ENCODE results near the gene LRRTM4. TPM values are rescaled to one million over a fixed set of nuclear protein-coding genes. Genes with fewer than 3 reads are reported as not detected.

LRRTM4 gene
- total and polyA plus RNA-seq, 2 of the 13 experiments (the other 11 are each of a cell fraction or from before 2014, with no cell fraction given): 1.2 TPM

- H3K4me1 ChIP-seq (ENCODE audit: insufficient read depth, low read length): no peaks in the 10 kb centered on the region
- CTCF ChIA-PET (ENCODE audit: low intra/inter-chr PET ratio, low total read pairs): no interaction called here
- H3K27ac ChIP-seq (ENCODE audit: extremely low read length, insufficient read depth, low read length): no peak overlapping the region
- in situ Hi-C loops (cut with HindIII; ENCODE audit: extremely low pct_ligation_motif_present, low pct_unique_long_range_greater_than_20kb): no loop called here
- intact Hi-C loops (cut with micrococcal nuclease; ENCODE audit: unreplicated experiment): no loop called here
- ATAC-seq: no peak
- FAIRE-seq: no peak
- WGBS (ENCODE audit: low lambda C conversion rate): 0% methylated on average over 2 of the region's 2 CpGs
- H3K36me3 ChIP-seq (replicated peaks in 1 of 2; ENCODE audit: control insufficient read depth in 1 of 2, insufficient read depth in 2 of 2, low read length in 2 of 2): no peaks in the 10 kb centered on the region
- H3K4me2 ChIP-seq (ENCODE audit: low read depth, low read length): no peak overlapping the region
- no peaks in the 10 kb centered on the region for H4K20me1 ChIP-seq (ENCODE audit: insufficient read depth, low read length)
- H2AFZ ChIP-seq (ENCODE audit: low read length): no peak overlapping the region
- DNase-seq (ENCODE audit: low spot score): no peak
- no peak overlapping the region for H3K4me3 ChIP-seq (replicated peaks in 1 of 3; ENCODE audit: insufficient read depth in 1 of 3, low read depth in 2 of 3, low read length in 3 of 3)
- H3K79me2 ChIP-seq (ENCODE audit: insufficient read depth, low read length): no peaks in the 10 kb centered on the region
- no TSS peak for BruUV-seq (replicated peaks)
- POLR2A ChIA-PET: no interaction called here
- TF ChIP-seq MTF1 (CRISPR knock-in tag; IDR thresholded peaks at IDR 0.05): no peak
- TF ChIP-seq FOXO4 (CRISPR knock-in tag; conservative IDR thresholded peaks at IDR 0.05): no peak
- no peak for TF ChIP-seq LBX2 (CRISPR knock-in tag; IDR thresholded peaks at IDR 0.05; ENCODE audit: borderline replicate concordance)
- TF ChIP-seq KAT2B (IDR thresholded peaks at IDR 0.05; ENCODE audit: borderline replicate concordance, low read depth, low read length): no peak
- no peak for TF ChIP-seq MIER2 (CRISPR knock-in tag; IDR thresholded peaks at IDR 0.05)
- H3K27me3 ChIP-seq (ENCODE audit: control insufficient read depth in 1 of 2, insufficient read depth in 2 of 2, low read length in 2 of 2): no peaks in the 10 kb centered on the region
- no peak overlapping the region for H3K9ac ChIP-seq (ENCODE audit: insufficient read depth, low read depth, low read length)
- H3K9me3 ChIP-seq (ENCODE audit: low read length): no peaks in the 10 kb centered on the region
Observed at GRCh38 chr2:77294474-77294873, 227.7 kb downstream of the LRRTM4 start.

- H4K20me1 ChIP-seq (ENCODE audit: insufficient read depth, low read length): no peaks in the 10 kb centered on the region
- no peak overlapping the region for H3K9ac ChIP-seq (ENCODE audit: insufficient read depth, low read depth, low read length)
- H3K27me3 ChIP-seq (ENCODE audit: control insufficient read depth in 1 of 2, insufficient read depth in 2 of 2, low read length in 2 of 2): no peaks in the 10 kb centered on the region
- no peak overlapping the region for H3K4me3 ChIP-seq (replicated peaks in 1 of 3; ENCODE audit: insufficient read depth in 1 of 3, low read depth in 2 of 3, low read length in 3 of 3)
- H3K4me1 ChIP-seq (ENCODE audit: insufficient read depth, low read length): no peaks in the 10 kb centered on the region
- 4% methylated on average over 1 of the region's 1 CpG for WGBS (ENCODE audit: low lambda C conversion rate)
- BruUV-seq (replicated peaks): no TSS peak
- ChIA-PET CTCF (ENCODE audit: low intra/inter-chr PET ratio, low total read pairs) (no interaction called here), POLR2A (no interaction called here)
- H3K27ac ChIP-seq (ENCODE audit: extremely low read length, insufficient read depth, low read length): no peak overlapping the region
- in situ Hi-C loops (cut with HindIII; ENCODE audit: extremely low pct_ligation_motif_present, low pct_unique_long_range_greater_than_20kb) (loop anchor here (10.0 kb wide), 1 partner anchor 310 kb away; no protein-coding TSS in a partner anchor), intact Hi-C loops (cut with micrococcal nuclease; ENCODE audit: unreplicated experiment) (no loop called here)
- ATAC-seq: no peak
- H3K36me3 ChIP-seq (replicated peaks in 1 of 2; ENCODE audit: control insufficient read depth in 1 of 2, insufficient read depth in 2 of 2, low read length in 2 of 2): no peaks in the 10 kb centered on the region
- H3K79me2 ChIP-seq (ENCODE audit: insufficient read depth, low read length): no peaks in the 10 kb centered on the region
- H3K9me3 ChIP-seq (ENCODE audit: low read length): no peaks in the 10 kb centered on the region
- no peak overlapping the region for H3K4me2 ChIP-seq (ENCODE audit: low read depth, low read length)
- no peak overlapping the region for H2AFZ ChIP-seq (ENCODE audit: low read length)
- no peak for DNase-seq (ENCODE audit: low spot score)
- no peak for FAIRE-seq
- TF ChIP-seq ZNF704 (CRISPR knock-in tag; IDR thresholded peaks at IDR 0.05; ENCODE audit: borderline replicate concordance) (no peak), POLR2G (IDR thresholded peaks at IDR 0.05; ENCODE audit: low read depth, low read length) (no peak), MAFK (conservative IDR thresholded peaks at IDR 0.05 in 1 of 2, IDR thresholded peaks at IDR 0.05 in 1 of 2; ENCODE audit: low read length in 2 of 2) (peak in 1 of 2 experiments; percentile 62; a peak in 3 of 4 replicates), SIN3A (IDR thresholded peaks at IDR 0.05; ENCODE audit: borderline replicate concordance, low read depth, low read length) (no peak), MXD4 (CRISPR knock-in tag; IDR thresholded peaks at IDR 0.05) (no peak), ZNF160 (CRISPR knock-in tag; IDR thresholded peaks at IDR 0.05) (no peak), ARNT2 (CRISPR knock-in tag; IDR thresholded peaks at IDR 0.05; ENCODE audit: low read depth) (no peak), MAFF (IDR thresholded peaks at IDR 0.05; ENCODE audit: low read depth, low read length) (peak; percentile 64), ZNF772 (CRISPR knock-in tag; IDR thresholded peaks at IDR 0.05) (no peak), NFYC (CRISPR knock-in tag; IDR thresholded peaks at IDR 0.05) (no peak), ZFYVE20 (CRISPR knock-in tag; IDR thresholded peaks at IDR 0.05; ENCODE audit: borderline replicate concordance, low read depth) (no peak)
Observed at GRCh38 chr2:77284353-77284752, 237.8 kb downstream of the LRRTM4 start.
